ENCODE data around the gene OSCP1.
"Not testable (repeated sequence)": the region's sequence is repeated elsewhere in the genome, so short reads cannot be mapped to it uniquely, and the experiment has no call there.

Gene OSCP1, protein sequence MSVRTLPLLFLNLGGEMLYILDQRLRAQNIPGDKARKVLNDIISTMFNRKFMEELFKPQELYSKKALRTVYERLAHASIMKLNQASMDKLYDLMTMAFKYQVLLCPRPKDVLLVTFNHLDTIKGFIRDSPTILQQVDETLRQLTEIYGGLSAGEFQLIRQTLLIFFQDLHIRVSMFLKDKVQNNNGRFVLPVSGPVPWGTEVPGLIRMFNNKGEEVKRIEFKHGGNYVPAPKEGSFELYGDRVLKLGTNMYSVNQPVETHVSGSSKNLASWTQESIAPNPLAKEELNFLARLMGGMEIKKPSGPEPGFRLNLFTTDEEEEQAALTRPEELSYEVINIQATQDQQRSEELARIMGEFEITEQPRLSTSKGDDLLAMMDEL

DNA sequence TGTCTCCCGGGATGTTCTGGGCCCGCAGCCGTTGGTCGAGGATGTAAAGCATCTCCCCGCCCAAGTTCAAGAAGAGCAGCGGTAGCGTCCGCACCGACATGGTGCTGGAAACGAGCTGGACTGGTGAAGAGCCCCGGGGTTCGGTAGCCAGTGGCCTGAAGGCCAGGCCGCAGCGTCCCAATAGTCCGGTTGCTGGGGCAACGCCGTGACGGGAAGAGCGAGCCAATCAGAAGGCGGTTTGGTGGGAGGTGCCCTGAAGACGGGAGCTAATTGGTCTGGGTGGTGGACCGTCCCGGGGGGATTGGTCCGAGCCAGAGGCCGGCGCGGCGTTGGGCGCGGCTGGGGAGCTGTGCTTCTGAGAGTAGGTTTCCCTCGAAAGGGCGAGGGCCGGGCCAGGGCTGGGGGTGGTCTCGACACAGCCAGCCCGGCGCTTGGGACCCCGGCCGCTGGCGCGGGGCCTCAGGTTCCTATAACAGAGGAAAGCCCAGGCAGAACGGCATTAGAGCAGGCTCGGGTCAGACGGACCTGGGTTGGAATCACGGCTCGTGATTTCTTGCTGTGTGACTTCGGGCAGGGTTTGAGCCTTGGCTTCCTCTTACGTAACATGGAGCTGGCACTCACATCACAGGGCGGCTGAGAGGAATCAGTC is at the start of gene OSCP1:
OSCP1 (minus strand) TSS at position 182 of the 649 bp plus-strand sequence; CDS start at position 100, 82 bp downstream.
- FAIRE-seq (peak; percentile 93), DNase-seq (ENCODE audit: insufficient read length, low spot score) (peak; percentile 99)

DNA sequence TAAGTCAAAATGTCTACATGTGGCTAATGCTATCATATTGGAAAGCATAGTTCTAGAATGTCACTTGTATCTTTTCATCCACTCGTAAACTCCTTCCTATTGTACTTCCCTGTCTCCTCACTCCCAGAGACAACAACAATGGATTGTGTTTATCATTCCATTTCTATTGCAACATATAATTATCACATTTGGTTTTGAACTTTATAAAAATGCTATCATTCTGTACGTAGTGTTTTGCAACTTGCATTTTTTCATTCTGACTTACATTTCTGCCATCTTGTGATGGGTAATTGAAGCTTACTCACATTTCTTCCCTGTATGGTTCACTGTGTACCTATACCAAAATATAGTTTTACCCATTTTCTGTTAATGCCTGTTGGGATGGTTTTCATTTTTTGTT is 47.0 kb upstream of the OSCP1 start:
- no peak for FAIRE-seq
- DNase-seq (ENCODE audit: insufficient read length, low spot score) = no peak

DNA sequence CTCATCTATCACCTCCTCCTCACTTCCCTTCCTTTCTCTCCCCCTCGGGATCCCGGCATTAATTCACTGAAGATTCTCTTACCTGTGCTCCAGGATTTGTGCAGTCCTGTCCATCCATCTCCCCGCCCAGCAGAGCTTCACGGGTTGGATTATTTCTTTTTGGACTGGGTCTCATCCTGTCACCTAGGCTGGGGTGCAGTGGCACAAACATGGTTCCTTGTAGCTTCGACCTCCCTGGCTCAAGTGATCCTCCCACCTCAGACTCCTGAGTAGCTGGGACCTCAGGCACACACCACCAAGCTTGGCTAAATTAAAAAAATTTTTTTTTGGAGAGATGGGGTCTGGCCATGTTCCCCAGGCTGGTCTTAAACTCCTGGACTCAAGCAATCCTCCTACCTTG is 44.7 kb upstream of the OSCP1 start:
- DNase-seq (ENCODE audit: insufficient read length, low spot score) = no peak
- FAIRE-seq = no peak

DNA sequence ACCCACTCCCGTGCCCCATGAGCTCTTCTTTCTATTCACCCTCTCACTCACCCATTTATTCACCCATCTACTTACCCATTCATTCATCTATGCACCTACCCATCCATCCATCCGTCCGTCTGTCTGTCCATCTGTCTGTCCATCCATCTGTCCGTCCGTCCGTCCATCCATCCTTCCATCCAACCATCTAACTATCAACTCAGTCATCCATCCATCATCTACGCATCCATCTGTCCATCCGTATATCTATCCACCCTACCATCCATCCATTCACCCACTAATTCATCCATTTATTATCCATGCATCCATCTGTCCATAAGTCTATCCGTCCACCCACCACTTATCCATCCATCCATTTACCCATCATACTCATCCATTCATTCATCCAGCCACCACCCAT is 43.3 kb upstream of the OSCP1 start:
- FAIRE-seq = no peak
- no peak for DNase-seq (ENCODE audit: insufficient read length, low spot score)

DNA sequence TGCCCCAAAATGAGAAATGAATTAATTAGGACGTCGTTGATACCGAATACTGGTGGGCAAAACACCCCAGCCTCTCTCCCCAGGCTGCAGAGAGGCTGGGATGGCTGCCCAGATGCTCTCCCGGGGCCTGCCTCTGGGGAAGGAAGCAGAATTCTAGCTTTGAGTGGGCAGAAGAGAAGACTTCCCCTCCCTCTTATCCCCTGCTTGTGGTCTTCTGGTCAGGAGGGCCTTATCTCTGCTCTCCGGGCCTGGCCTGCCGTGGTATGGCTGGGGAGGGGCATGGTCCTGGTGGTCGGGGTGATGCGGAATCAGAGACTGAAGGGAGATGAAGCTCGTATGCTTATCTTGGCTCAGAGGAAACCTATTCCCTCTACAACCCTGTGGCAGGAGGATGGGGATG is 42.2 kb upstream of the OSCP1 start:
- DNase-seq (ENCODE audit: insufficient read length, low spot score) = no peak
- FAIRE-seq = no peak

DNA sequence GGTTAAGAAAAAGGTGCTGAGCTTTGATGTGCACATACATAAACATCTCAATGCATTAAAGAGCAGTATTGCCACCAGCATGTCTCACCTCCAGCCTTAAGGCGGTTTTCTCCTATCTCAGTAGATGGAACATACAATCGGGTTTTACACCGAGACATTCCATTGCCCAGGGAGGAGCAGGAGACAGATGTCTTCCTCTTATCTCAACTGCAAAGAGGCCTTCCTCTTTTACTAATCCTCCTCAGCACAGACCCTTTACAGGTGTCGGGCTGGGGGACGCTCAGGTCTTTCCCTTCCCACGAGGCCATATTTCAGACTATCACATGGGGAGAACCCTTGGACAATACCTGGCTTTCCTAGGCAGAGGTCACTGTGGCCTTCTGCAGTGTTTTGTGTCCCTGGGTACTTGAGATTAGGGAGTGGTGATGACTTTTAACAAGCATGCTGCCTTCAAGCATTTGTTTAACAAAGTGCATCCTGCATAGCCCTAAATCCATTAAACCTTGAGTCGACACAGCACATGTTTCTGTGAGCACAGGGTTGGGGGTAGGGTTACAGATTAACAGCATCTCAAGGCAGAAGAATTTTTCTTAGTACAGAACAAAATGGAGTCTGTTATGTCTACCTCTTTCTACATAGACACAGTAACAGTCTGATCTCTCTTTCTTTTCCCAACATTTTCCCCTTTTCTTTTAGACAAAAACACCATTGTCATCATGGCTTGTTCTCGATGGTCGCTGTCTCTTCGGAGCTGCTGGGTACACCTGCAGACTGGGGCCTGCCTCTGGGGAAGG is 39.2 kb upstream of the OSCP1 start:
- DNase-seq (ENCODE audit: insufficient read length, low spot score); FAIRE-seq: not testable (repeated sequence)

DNA sequence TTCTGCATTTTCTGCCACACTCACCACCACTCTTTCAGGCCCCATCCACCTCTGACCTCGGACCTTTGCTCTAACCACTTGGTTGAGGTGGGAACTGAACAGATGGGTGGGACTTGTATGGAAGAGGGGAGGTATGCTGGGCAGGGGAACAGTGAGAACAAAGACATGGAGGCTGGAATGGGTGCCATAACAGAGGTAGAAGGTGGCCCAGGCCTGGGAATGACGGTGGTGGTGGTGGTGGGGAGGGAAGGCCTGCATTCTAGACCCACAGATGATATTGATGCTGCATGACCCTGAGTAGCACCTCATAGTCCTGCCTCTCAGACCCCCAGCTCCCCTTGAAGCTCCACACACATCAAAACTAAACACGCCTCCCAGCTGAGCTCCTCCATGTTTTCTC is 37.7 kb upstream of the OSCP1 start:
- no peak for FAIRE-seq

DNA sequence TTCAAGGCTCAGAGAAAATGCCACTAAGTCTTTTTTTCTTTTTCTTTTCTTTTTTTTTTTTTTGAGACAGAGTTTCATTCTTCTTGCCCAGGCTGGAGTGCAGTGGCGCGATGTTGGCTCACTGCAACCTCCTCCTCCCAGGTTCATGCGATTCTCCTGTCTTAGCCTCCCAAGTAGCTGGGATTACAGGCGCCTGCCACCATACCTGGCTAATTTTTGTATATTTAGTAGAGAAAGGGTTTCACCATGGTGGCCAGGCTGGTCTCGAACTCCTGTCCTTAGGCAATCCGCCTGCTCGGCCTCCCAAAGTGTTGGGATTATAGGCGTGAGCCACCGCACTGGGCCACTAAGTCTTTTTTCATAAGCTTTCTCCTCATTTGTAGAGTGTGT is 37.1 kb upstream of the OSCP1 start:
- DNase-seq (ENCODE audit: insufficient read length, low spot score); FAIRE-seq: not testable (repeated sequence)

More for the DNA sequence above, 37.7 kb upstream of the OSCP1 start:
- no peak for DNase-seq (ENCODE audit: insufficient read length, low spot score)

DNA sequence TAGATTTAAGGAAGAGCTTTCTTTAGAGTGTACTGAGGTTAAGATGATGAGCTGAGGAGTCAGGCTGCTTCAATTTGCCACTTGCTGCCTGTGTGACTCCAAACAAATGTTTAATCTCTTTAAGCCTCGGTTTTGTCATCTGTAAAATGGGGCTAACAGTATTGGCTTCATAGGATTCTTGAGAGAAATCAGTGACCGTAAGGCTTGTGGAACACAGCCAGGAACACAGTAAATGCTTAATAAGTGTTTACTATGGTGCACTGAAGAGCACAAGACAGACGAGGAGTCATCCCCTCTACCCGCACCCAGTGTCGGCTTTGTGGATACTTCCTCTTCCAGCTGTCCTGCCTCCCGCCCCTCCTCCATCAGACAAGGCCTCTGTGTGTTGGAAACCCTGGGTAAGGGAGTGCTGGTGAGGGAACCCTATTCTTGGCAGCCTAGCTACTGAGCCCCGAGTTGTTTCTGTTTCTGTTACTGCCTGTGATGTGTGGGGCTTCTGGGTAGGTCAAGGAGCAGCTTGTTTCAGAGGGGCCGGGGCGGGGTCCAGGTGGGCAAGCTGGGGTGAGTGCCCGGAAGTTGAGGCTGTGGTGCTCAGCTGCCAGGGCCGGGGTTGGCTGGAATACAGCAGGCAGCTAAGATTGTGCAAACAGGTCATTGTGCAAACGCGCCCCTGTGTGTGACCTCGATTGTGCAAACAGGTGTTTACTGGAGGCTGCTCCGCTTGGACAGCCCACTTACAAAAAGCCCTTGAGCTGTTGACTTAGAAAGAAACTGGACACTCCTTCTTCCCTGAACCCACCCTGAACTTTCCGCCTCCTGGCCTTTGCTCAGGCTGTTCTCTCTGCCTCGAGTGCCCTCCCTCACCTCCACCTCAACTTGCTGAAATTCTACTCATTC is 36.4 kb upstream of the OSCP1 start:
- FAIRE-seq (no peak), DNase-seq (ENCODE audit: insufficient read length, low spot score) (no peak)

DNA sequence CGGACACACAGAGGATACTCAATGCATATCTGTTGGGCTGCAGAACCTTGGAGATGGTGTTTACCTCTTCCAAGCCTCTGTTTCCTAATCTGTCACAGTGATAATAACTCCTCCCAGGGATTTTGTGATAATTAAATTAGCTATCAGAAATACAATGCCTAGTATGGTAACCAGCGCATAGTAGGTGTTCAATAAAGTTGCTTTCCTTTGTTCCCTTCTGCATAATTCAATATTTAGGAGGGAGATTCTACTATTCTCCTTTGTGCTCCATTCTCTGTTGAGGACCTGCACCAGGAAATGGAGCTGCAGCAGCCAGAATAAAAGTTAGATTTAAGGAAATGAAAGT is 35.8 kb upstream of the OSCP1 start:
- DNase-seq (ENCODE audit: insufficient read length, low spot score) (no peak), FAIRE-seq (no peak)

DNA sequence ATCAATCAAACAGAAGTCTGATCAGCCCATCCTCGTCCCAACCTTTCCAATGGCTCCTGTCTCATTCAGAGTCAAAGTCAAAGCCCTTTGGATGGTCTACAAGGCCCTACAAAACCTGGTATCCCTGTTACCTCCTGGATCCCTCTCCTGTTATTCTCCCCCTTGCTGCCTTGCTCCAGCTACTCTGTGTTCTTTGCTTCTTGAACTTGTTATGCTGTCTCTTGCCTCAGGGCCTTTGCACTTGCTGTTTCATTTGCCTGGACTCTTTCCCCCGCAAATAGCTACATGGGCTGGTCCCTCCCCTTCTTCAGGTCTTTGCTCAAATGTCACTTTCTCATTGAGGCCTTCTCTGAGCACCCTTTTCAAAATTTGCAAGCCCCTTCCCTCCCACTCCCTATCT is 33.8 kb upstream of the OSCP1 start:
- DNase-seq (ENCODE audit: insufficient read length, low spot score) = no peak
- FAIRE-seq = no peak

DNA sequence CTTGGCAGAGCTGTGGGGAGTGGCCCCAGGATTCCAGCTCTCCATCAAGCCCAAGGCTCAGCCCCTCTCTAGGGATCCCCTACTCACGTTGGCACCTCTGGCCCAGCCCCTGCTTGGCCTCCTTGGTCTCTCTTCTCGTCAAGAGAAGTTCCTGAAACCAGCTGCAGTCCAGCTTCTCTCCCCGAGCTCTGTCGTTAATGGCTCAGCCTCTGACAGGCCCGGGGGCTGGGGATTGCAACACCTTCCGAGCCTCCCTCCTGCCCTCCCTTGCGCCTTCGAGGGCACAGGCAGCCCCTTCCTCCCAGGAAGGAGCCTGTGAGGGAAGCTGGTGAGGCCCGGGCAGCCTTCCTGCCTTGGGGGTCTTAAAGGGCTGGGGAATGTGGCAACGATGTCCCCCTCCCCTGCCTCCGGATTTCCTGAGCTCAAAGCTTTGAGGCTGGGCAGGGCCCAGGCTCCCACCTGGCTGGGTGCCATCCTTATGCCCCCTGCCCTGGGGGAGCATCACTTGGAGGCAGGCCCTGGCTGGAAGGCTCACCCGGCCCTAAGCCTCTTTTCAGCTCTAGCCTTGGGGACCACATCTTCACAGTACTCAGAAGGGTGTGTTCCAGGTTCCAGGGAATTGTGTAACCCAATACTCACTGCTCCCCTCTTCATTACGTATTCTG is 32.6 kb upstream of the OSCP1 start, which contains the start of gene CSF3R:
CSF3R (minus strand) TSS at position 190 of the 665 bp plus-strand sequence. CDS start 3,417 bp downstream, outside the sequence.
- DNase-seq (ENCODE audit: insufficient read length, low spot score) (no peak), FAIRE-seq (no peak)

DNA sequence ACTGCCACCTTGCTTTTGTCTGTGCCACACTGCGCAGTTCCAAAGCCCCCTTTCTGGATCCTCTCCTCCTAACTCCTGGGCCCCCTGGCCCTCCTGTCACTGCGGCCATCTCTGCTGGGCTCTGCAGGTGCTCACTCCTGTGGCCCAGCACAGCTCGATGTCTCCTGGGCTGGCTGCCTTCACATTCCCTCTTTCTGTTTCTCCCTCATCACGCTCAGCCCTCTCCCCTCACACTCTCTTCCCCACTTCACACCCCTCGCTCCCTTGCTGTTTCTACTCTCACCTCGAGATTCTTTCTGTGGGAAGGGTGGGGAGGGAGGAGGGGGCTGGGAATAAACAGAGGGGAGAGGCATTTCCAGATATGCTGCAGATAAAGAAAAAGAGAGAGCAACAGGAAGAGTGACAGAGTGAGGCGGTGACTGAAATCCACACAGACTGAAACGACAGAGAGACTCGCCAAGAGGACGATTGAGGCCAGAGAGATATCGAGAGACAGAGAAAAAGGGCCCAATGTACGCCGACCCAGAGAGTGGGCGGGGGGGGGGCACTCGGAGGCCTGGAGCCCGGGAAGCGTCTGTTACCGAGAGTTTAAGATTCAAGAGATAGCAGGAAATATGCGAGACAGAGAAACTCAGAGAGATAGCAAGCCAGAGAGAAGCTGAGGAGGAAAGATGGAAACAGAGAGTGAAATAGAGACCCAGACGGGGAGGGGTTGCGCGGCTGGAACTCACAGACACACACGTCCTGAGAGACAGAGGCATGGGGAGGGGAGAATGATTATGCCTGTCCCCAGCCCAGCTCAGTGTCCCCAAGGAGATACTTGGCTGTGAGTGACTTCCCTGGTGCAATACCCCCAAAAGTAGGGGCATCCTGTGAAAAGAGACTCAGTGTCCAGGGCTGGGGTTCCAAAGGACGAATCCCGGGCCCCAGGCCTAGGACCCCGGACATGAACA is 31.8 kb upstream of the OSCP1 start:
- FAIRE-seq = no peak
- no peak for DNase-seq (ENCODE audit: insufficient read length, low spot score)

DNA sequence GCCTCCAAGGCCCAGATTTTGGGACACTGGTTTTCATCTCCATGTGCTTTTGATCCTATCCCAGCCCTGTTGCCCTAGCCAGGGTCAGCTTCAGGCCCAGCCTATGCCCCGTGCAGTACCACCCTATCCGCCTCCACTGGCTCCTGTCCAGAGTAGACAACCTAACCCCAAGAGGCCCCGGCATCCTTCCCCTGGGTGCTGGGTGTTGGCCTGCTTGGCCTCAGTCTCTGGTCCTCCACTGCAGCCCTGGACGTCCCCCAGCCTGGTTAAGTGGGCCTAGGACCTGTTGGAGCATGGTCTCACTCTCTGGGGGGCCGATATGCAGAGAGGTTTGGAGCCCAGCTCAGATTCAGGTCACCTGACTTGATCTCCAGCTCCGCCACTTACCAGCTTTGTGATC is 30.8 kb upstream of the OSCP1 start:
- no peak for FAIRE-seq
- no peak for DNase-seq (ENCODE audit: insufficient read length, low spot score)

DNA sequence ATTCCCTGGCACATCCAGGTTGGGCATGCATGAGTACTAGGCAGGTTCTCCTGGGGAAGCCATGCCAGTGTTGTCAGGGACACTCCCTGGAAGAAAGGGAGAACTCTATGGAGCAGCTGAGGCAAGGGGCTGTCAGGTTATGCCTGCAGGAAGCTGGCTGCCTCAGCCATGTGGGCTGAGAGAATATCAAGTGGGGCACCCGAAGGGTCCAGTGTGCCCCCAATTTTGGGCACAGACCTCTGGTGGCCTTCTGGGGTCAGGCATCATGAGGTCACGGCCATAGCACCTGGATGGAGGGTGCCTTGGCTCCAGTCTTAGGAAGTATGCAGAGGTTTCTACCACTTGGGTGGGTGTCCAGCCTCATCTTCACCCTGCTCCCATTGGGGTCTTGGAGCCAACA is 29.9 kb upstream of the OSCP1 start:
- DNase-seq (ENCODE audit: insufficient read length, low spot score) (no peak), FAIRE-seq (no peak)

DNA sequence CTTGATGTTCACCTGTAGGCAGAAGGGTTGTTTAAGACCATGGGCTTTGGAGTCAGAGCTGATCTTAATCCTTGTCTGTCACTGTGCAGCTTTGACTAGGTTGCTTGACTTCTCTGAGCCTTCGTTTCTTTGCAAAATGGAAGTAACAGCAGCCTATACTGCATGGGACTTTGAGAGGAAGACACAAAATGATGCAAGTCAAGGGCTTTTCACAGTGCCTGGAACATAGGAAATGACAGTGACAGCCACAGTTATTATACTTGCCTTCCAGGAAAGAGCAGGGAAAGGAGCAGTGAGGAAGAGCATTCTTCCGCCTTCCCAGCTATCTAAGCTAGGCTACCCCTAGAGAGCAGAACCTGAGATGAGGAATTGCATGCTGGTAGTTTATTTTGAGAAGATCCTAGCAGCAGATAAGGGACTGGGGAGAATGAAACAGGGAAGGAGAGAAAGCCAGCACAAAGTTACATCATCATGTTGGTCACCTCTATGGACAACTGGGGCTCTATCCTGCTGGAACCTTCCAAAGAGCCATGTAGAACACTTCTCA is 29.3 kb upstream of the OSCP1 start:
- DNase-seq (ENCODE audit: insufficient read length, low spot score) (no peak), FAIRE-seq (no peak)

DNA sequence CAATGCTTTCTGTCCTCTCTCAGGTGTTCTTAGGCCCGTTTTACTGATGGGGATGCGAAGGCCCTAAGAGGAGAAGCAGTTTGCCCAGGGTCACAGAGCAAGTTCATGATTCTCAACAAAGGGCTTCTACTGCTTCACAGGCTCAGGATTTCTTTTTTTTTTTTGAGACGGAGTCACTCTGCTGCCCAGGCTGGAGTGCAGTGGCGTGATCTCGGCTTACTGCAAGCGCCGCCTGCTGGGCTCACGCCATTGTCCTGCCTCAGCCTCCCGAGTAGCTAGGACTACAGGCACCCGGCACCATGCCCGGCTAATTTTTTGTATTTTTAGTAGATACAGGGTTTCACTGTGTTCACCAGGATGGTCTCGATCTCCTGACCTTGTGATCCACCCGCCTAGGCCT is 27.4 kb upstream of the OSCP1 start:
- DNase-seq (ENCODE audit: insufficient read length, low spot score); FAIRE-seq: not testable (repeated sequence)

DNA sequence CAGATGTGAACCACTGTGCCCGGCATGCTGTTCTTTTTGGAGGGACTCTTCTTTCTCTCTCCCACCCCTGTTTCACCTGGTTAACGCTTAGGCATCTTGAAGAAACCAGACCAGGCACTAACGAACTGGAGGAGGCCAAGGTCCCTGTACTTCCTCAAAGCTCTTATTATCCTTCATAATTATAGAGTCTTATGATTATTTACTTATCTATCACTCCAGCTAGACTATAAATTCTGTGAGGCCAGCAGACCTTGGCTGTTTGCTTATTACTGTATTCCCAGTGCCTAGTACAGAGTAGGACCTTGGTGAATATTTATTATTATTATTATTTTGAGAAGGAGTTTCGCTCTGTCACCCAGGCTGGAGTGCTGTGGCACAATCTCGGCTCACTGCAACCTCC is 26.7 kb upstream of the OSCP1 start:
- DNase-seq (ENCODE audit: insufficient read length, low spot score) = no peak
- no peak for FAIRE-seq
